Measurements from ENCODE around the gene TBC1D7.
A peak's percentile ranks its signal among the peaks of the same experiment; 100 is the strongest.

The TBC1D7 gene

GRCh38 chr6:13303668-13304017, 24.7 kb downstream of the TBC1D7 start:
- Histone ChIP-seq H3K9ac (peak overlapping the region; percentile 67 to 82 (median 77)), H3K4me3 (peak overlapping the region in 4 of 10 experiments; percentile 9 to 27 (median 18); a peak in 5 of 20 replicates), H4K20me1 (no peaks in the 10 kb centered on the region), H3K4me2 (peak overlapping the region; percentile 71 to 92 (median 85)), H3K9me3 (replicated peaks in 1 of 11) (no peaks in the 10 kb centered on the region), H3K27me3 (no peaks in the 10 kb centered on the region), H3K4me1 (peaks cover 78 to 94% (median 86%) of the 10 kb centered on the region in 10 experiments), H3K36me3 (peaks cover 24 to 67% (median 52%) of the 10 kb centered on the region in 11 experiments; a peak in 21 of 22 replicates), H3K27ac (peak overlapping the region; percentile 86 to 97 (median 92))
- no peak for TF ChIP-seq Cebpa-rat (IDR thresholded peaks at IDR 0.05)

- peaks cover 20 to 61% (median 46%) of the 10 kb centered on the region in 11 experiments; a peak in 21 of 22 replicates for H3K36me3 ChIP-seq
- no peaks in the 10 kb centered on the region for H4K20me1 ChIP-seq
- H3K9me3 ChIP-seq (replicated peaks in 1 of 11) = no peaks in the 10 kb centered on the region
- no peaks in the 10 kb centered on the region for H3K27me3 ChIP-seq
- peak overlapping the region; percentile 67 to 82 (median 77) for H3K9ac ChIP-seq
- TF ChIP-seq Cebpa-rat (IDR thresholded peaks at IDR 0.05) = peak; percentile 89 to 99 (median 98)
- peak overlapping the region; percentile 71 to 92 (median 85) for H3K4me2 ChIP-seq
- H3K4me1 ChIP-seq = peaks cover 80 to 94% (median 86%) of the 10 kb centered on the region in 10 experiments
- peak overlapping the region; percentile 87 to 97 (median 92) for H3K27ac ChIP-seq
- peak overlapping the region in 4 of 10 experiments; percentile 17 to 32 (median 24); a peak in 6 of 20 replicates for H3K4me3 ChIP-seq
These were observed 25.3 kb downstream of the TBC1D7 start for GRCh38 chr6:13302751-13303667.

- H3K36me3 ChIP-seq = peaks cover 17 to 61% (median 42%) of the 10 kb centered on the region in 11 experiments; a peak in 21 of 22 replicates
- H4K20me1 ChIP-seq = peaks cover 0 to 1% (median 0%) of the 10 kb centered on the region in 11 experiments; a peak in 1 of 22 replicates
- H3K4me1 ChIP-seq = peaks cover 83 to 94% (median 86%) of the 10 kb centered on the region in 10 experiments
- H3K27ac ChIP-seq = peak overlapping the region; percentile 81 to 97 (median 91)
- H3K9me3 ChIP-seq (replicated peaks in 1 of 11) = no peaks in the 10 kb centered on the region
- H3K9ac ChIP-seq = peak overlapping the region; percentile 60 to 82 (median 73)
- no peak for TF ChIP-seq Cebpa-rat (IDR thresholded peaks at IDR 0.05)
- no peaks in the 10 kb centered on the region for H3K27me3 ChIP-seq
- H3K4me2 ChIP-seq = peak overlapping the region; percentile 71 to 92 (median 85)
- H3K4me3 ChIP-seq = peak overlapping the region in 1 of 10 experiments; percentile 32; a peak in 1 of 20 replicates
These were observed 26.0 kb downstream of the TBC1D7 start for GRCh38 chr6:13302291-13302690.

- Histone ChIP-seq H3K4me1 (peaks cover 93 to 100% (median 99%) of the 10 kb centered on the region in 10 experiments), H3K27me3 (peaks cover 0 to 11% (median 0%) of the 10 kb centered on the region in 11 experiments; a peak in 1 of 22 replicates), H3K4me3 (no peak overlapping the region), H3K9me3 (replicated peaks in 1 of 11) (no peaks in the 10 kb centered on the region), H3K27ac (peak overlapping the region in 10 of 11 experiments; percentile 81 to 97 (median 92); a peak in 20 of 22 replicates), H4K20me1 (peaks cover 0 to 11% (median 0%) of the 10 kb centered on the region in 11 experiments; a peak in 1 of 22 replicates), H3K4me2 (peak overlapping the region; percentile 71 to 92 (median 85)), H3K9ac (peak overlapping the region in 5 of 11 experiments; percentile 63 to 82 (median 73); a peak in 10 of 22 replicates), H3K36me3 (peaks cover 7 to 47% (median 31%) of the 10 kb centered on the region in 11 experiments; a peak in 18 of 22 replicates)
- TF ChIP-seq Cebpa-rat (IDR thresholded peaks at IDR 0.05) = no peak
These were observed 27.4 kb downstream of the TBC1D7 start for GRCh38 chr6:13300643-13301590.

GRCh38 chr6:13299918-13300317, 28.4 kb downstream of the TBC1D7 start:
- Histone ChIP-seq H3K27me3 (peaks cover 0 to 11% (median 0%) of the 10 kb centered on the region in 11 experiments; a peak in 1 of 22 replicates), H3K9me3 (replicated peaks in 1 of 11) (no peaks in the 10 kb centered on the region), H3K4me3 (peak overlapping the region in 5 of 10 experiments; percentile 4 to 45 (median 25); a peak in 5 of 20 replicates), H3K4me1 (peaks cover 93 to 100% (median 99%) of the 10 kb centered on the region in 10 experiments), H4K20me1 (peaks cover 0 to 11% (median 0%) of the 10 kb centered on the region in 11 experiments; a peak in 1 of 22 replicates), H3K9ac (peak overlapping the region in 10 of 11 experiments; percentile 26 to 82 (median 51); a peak in 17 of 22 replicates), H3K4me2 (peak overlapping the region; percentile 71 to 92 (median 85)), H3K36me3 (peaks cover 7 to 44% (median 24%) of the 10 kb centered on the region in 11 experiments; a peak in 15 of 22 replicates), H3K27ac (peak overlapping the region; percentile 16 to 97 (median 90); a peak in 20 of 22 replicates)
- no peak for TF ChIP-seq Cebpa-rat (IDR thresholded peaks at IDR 0.05)

GRCh38 chr6:13299403-13299821, 28.9 kb downstream of the TBC1D7 start:
- Histone ChIP-seq H3K36me3 (peaks cover 7 to 44% (median 25%) of the 10 kb centered on the region in 11 experiments; a peak in 20 of 22 replicates), H3K27ac (peak overlapping the region; percentile 16 to 97 (median 90); a peak in 20 of 22 replicates), H3K4me2 (peak overlapping the region; percentile 71 to 92 (median 85)), H3K9me3 (replicated peaks in 1 of 11) (no peaks in the 10 kb centered on the region), H3K9ac (peak overlapping the region in 10 of 11 experiments; percentile 26 to 82 (median 51); a peak in 18 of 22 replicates), H3K4me3 (peak overlapping the region in 6 of 10 experiments; percentile 4 to 45 (median 20); a peak in 8 of 20 replicates), H3K4me1 (peaks cover 93 to 100% (median 99%) of the 10 kb centered on the region in 10 experiments), H3K27me3 (peaks cover 0 to 11% (median 0%) of the 10 kb centered on the region in 11 experiments; a peak in 1 of 22 replicates), H4K20me1 (peaks cover 0 to 11% (median 0%) of the 10 kb centered on the region in 11 experiments; a peak in 1 of 22 replicates)
- TF ChIP-seq Cebpa-rat (IDR thresholded peaks at IDR 0.05) = no peak

- Histone ChIP-seq H3K27me3 (peaks cover 0 to 11% (median 0%) of the 10 kb centered on the region in 11 experiments; a peak in 1 of 22 replicates), H3K27ac (peak overlapping the region in 9 of 11 experiments; percentile 81 to 97 (median 91); a peak in 17 of 22 replicates), H3K9ac (peak overlapping the region in 9 of 11 experiments; percentile 19 to 82 (median 52); a peak in 13 of 22 replicates), H3K4me3 (peak overlapping the region in 1 of 10 experiments; percentile 45; a peak in 2 of 20 replicates), H4K20me1 (peaks cover 0 to 11% (median 0%) of the 10 kb centered on the region in 11 experiments; a peak in 1 of 22 replicates), H3K4me2 (peak overlapping the region; percentile 71 to 92 (median 85)), H3K36me3 (peaks cover 16 to 53% (median 31%) of the 10 kb centered on the region in 11 experiments), H3K9me3 (replicated peaks in 1 of 11) (no peaks in the 10 kb centered on the region), H3K4me1 (peaks cover 86 to 98% (median 93%) of the 10 kb centered on the region in 10 experiments)
- no peak for TF ChIP-seq Cebpa-rat (IDR thresholded peaks at IDR 0.05)
These were observed 29.9 kb downstream of the TBC1D7 start for GRCh38 chr6:13298446-13298845.
